ENCODE data around the gene ZNF621. TPM values are rescaled to one million over a fixed set of nuclear protein-coding genes. Genes with fewer than 3 reads are reported as not detected.

The ZNF621 gene
- total and polyA plus RNA-seq, 2 of the 8 experiments (the other 6 are each of a cell fraction or from before 2014, with no cell fraction given), result 10.9 to 15.4 TPM

DNA sequence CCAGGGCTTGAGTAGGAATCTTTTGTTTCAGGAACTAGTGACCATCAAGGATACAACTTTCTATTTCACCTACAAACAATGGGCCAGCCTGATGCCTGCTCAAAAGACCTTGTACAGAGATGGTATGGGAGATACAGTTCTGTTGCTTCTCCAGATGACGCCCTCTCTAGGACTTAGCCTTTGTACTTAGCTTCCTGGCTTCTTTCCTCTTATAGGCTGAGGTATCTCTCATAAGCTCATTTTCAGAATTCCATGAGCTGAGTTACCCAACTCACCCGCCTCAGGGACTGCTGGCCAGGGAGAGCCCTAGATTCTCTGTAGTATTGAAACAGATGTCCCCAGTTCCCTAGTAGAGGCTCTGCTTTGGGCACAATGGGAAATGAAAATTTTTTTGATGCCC, 27.5 kb upstream of the ZNF621 start:
- no peak overlapping the region for H4K8ac ChIP-seq (ENCODE audit: extremely low read depth, insufficient read depth, low read length)
- H3K4ac ChIP-seq (replicated peaks; ENCODE audit: insufficient read length, low read depth, low read length), result no peak overlapping the region
- no peak overlapping the region for H3K27ac ChIP-seq (ENCODE audit: low read depth, low read length)
- no peak overlapping the region for H3K18ac ChIP-seq (ENCODE audit: extremely low read depth, low read length)
- H4K91ac ChIP-seq (replicated peaks; ENCODE audit: insufficient read length, low read length), result no peak overlapping the region
- no peak overlapping the region for H2AFZ ChIP-seq (ENCODE audit: low read length)
- ChIA-PET CTCF (ENCODE audit: partially characterized antibody) (interaction anchor here (3.1 kb wide), 1 partner anchor 8 kb away, joined by 17 read pairs; the partner anchor contains the start of gene ZNF620), POLR2A (ENCODE audit: partially characterized antibody) (interaction anchor here (1.7 kb wide), 1 partner anchor 27 kb away, joined by 5 read pairs; the partner anchor contains the start of gene ZNF621)
- H3K23me2 ChIP-seq (ENCODE audit: low read depth, low read length), result no peaks in the 10 kb centered on the region
- no peak overlapping the region for H3K56ac ChIP-seq (replicated peaks; ENCODE audit: insufficient read length, low read depth, low read length)
- no peak overlapping the region for H3K14ac ChIP-seq (ENCODE audit: insufficient read length)
- H4K20me1 ChIP-seq (replicated peaks in 1 of 2; ENCODE audit: control insufficient read depth in 1 of 2, insufficient read depth in 2 of 2, low read length in 2 of 2), result no peaks in the 10 kb centered on the region
- no peak overlapping the region for H2AK5ac ChIP-seq (ENCODE audit: low read depth, low read length)
- H3K23ac ChIP-seq (ENCODE audit: insufficient read length), result no peak overlapping the region
- DNase-seq (ENCODE audit: low read depth in 1 of 2, low spot score in 2 of 2), result no peak
- H2BK15ac ChIP-seq (ENCODE audit: low read length), result no peak overlapping the region
- H3K4me1 ChIP-seq (replicated peaks in 1 of 4; ENCODE audit: control insufficient read depth in 3 of 4, insufficient read depth in 4 of 4, low read length in 3 of 4), result no peaks in the 10 kb centered on the region
- H4K5ac ChIP-seq (ENCODE audit: insufficient read length, low read depth, low read length), result no peak overlapping the region
- H3K36me3 ChIP-seq (ENCODE audit: control insufficient read depth in 2 of 4, insufficient read depth in 4 of 4, low read length in 3 of 4), result no peaks in the 10 kb centered on the region
- no peaks in the 10 kb centered on the region for H3K79me2 ChIP-seq (ENCODE audit: control insufficient read depth in 1 of 2, insufficient read depth in 2 of 2, low read length in 2 of 2)
- H3K9ac ChIP-seq (replicated peaks in 1 of 4; ENCODE audit: extremely low read depth in 1 of 4, low read depth in 3 of 4, low read length in 3 of 4), result no peak overlapping the region
- H2BK120ac ChIP-seq (replicated peaks; ENCODE audit: low read depth, low read length), result no peak overlapping the region
- H2BK12ac ChIP-seq (ENCODE audit: low read depth, low read length), result no peak overlapping the region
- TF ChIP-seq JUN (IDR thresholded peaks at IDR 0.05; ENCODE audit: low read depth, low read length), result no peak
- no peak for TF ChIP-seq CHD2 (IDR thresholded peaks at IDR 0.05; ENCODE audit: low read length)
- 87% methylated on average over 2 of the region's 2 CpGs; no CpG with 5 or more reads in 1 of the 2 experiments for WGBS, 2 experiments (ENCODE audit: extremely low coverage in 1 of 2, insufficient coverage in 1 of 2, insufficient read length in 1 of 2, insufficient replicate concordance in 2 of 2, low coverage in 1 of 2, low lambda C conversion rate in 2 of 2, missing lambda C conversion rate in 1 of 2)
- H3K4me3 ChIP-seq (ENCODE audit: extremely low read depth in 1 of 4, insufficient read depth in 2 of 4, low read depth in 3 of 4, low read length in 4 of 4), result no peak overlapping the region
- H3K79me1 ChIP-seq (ENCODE audit: low read depth, low read length), result no peaks in the 10 kb centered on the region
- H3K9me3 ChIP-seq (ENCODE audit: insufficient read depth in 2 of 2, low read depth in 1 of 2, low read length in 1 of 2), result no peaks in the 10 kb centered on the region
- peaks cover 0 to 2% (median 0%) of the 10 kb centered on the region in 4 experiments; a peak in 1 of 7 replicates for H3K27me3 ChIP-seq (replicated peaks in 1 of 4; ENCODE audit: control insufficient read depth in 3 of 4, extremely low read depth in 1 of 4, insufficient read depth in 3 of 4, low read length in 3 of 4)
- no peak overlapping the region for H3K4me2 ChIP-seq (ENCODE audit: insufficient read depth in 1 of 2, low read depth in 2 of 2, low read length in 2 of 2)
- no peak overlapping the region for H2BK20ac ChIP-seq (ENCODE audit: low read length)
- no peak for FAIRE-seq
- H2BK5ac ChIP-seq (ENCODE audit: low read depth, low read length), result no peak overlapping the region

Measured in H1 (cell line).